HG02588 (cell line): ENCODE data around the gene SFXN1.

Experiments
- ATAC-seq: cut with Tn5 transposase; IDR thresholded peaks from one replicate; pipeline ENCODE4 v1.9.1; 2021; ENCODE audit warnings: mild to moderate bottlenecking, moderate library complexity; ENCODE audit not compliant: unreplicated experiment

Gene SFXN1

DNA sequence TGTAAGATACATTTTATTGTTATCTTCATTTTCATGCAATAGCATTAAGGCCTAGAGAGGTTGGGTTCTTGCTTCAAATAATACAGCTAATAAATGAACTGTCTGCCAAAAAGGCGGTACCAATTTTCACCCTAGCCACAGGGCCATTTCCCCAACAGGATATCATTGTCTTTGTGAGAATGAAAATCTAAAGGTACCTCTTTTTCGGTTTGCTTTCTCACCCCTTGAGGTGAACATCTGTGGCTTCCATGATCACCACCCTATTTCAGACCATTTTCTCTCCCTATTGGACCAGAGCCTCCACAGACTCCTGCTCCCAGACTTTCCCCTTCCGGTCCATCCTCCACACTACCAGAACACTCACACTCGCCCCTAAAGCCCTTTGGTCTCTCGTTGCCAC is 60.2 kb downstream of the SFXN1 start:
- ATAC-seq, result no peak

DNA sequence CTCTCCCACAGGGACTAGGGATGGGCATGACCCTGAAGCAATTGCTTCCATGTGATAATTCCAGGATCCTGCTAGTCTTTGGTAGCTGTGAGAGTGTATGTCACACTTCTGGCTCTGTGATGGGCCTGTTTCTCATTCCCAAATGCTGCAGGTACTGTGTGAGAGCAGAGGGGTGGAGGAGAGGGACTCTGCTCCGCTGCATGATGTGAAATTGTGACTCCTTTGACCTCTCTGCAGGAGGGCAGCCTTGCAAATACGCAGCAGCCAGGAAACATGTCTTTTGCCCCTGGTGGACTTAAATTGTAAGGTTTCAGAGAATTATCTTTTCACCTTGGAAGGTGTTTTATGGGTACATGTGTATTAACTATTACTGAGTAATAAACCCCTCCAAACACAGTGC is 61.6 kb downstream of the SFXN1 start:
- ATAC-seq, result no peak

DNA sequence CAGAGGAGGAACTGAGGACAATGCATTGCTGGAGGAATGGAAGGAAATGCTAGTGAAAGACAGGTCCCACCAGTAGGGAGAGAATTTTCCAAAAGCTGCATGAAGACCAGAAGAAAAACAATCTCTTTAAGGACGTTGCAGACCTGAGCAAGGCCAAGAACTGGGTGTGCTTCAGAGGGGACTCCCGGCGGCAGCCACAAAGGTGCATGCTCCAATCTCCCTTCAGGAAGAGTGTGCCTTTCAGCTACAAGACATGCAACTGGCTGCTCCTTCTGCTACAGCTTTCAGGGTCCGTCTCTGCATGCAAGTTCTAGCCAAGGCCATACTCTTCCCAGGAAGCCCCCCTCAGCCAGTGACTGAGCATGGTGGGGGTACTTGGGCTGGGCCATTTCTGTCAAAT is 62.9 kb downstream of the SFXN1 start:
- no peak for ATAC-seq

DNA sequence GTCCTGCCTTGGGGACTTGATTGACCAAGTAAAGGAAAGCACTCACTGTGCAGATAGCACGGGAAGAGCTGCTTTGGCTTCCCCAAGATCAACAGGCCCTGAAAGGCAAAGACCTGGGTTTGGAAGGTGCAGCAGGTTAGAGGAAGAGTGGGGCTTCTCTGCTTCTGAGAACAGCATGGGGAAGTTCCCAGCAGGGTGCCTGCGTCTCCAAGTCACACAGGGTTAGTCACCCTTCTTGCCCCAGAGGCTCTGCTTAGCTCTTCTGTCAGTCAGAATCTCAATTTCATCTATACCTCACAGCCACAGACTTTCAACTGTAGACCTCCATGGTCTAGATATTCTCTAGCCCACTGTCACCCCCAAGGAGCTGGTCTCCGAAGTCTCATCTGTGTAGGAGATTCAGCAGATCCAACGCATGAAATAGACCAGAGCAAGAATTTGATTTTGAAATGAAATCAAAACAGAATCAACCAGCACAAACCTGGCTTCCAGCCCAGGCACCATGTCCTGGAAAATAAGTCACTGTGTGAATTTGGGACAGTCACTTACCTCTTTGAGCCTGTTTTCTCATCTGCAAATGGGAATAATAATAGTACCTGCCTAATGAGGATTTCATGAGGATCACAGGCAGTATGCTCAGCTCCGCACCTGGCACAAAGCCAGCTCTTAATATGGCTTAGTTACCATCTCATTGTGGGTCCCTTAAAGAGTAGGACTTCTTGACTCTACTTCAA is 64.0 kb downstream of the SFXN1 start:
- ATAC-seq, result no peak

DNA sequence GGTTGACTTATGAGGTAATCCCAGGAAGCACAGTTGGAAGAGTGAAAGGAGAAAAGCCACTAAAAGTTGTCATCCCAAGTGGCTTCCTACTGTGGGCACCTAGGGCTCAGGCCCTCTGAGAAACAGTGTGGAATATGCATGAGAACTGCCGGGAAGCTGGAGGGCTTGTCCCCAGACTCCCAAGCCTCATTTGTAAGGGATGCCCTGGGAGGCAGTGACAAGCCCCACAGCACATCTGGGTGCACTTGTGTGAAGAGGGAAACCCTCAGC is 64.5 kb downstream of the SFXN1 start:
- no peak for ATAC-seq

DNA sequence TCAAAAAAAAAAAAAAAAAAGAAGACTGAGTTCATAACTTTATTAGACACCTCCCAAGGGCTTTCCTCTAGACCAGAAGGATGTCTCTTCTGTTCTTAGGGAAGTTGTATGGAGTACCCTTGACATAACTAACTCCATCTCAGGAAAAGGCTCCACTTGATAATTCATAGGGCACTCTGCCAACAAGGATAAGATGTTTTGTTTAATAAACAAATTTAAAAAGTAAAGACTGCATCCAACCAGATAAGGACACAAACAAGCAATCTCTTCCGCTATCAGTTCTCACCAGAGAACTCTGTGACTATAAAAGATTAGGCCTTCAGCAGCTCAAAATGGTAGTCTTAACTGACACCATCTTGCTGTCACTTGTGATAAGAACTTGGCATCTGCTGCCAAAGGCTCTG is 65.8 kb downstream of the SFXN1 start:
- no peak for ATAC-seq

DNA sequence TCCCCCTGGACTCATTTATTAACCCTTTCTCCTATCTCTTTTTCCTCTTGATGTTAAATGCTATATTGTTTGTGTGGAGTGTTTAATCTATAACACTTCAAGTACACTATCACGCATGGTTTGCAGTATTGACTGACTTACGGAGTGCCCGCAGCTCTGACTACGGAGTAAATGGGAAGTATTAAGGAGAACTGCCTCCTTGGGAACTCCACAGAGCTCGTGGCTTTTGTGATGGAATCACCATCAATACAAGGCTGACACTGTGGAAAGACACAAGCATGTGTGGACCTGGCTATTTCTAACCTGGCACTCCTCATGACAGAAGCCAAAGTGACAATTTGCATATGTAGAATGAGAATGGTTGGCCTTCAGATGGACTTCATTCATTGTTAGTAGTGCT is 66.2 kb downstream of the SFXN1 start:
- ATAC-seq, result no peak

DNA sequence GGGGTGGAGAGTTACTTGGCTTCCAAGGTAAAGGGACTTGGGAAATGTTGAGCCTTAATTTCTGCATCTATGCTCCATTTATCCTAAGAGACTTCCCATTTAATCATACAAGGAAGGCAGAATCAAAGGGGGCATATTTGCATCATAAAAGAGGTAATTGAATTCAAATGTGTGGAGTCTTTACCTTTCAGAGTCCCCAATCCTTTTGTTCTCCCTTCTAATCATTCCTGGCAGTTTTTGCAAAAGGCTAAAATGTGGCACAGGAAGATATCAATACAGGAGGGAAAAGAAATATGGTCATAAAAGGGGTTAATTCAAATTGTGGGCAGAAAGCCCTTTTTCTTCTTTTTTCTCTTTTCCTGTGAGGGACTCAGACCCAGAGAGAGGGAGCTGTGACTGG is 69.5 kb downstream of the SFXN1 start:
- no peak for ATAC-seq

DNA sequence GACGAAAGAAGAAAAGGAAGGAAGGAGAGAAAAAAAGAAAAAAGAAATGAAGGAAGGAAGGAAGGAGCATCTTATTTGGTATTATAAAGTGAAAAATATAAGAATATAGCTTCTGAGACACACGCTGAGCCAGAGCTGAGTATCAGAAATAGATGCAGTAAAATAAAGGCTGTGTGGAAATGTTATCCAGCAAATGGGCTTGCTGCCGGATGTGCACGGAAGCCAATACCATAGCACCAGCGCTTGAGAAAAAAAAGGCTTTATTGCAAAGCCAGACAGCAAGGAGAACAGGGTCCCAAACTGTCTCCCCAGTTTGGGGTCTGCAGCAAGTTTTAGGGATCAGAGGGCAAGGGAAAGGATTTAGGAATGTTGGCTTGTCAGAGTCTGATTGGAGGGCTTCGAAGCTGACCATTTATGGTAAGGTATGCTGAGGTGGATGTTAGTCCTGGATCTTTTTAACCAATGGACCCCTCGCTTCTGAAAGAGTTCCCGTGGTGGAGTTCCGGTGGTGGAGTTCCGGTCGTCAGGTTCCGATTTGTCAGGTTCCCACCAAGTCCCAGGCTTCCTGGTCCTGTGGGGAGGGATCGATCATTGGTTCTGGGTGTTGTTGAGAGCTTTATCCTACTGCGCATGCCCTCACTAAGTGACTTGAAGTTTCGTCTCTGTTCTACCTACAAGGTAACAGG is 70.4 kb downstream of the SFXN1 start:
- ATAC-seq, result no peak

DNA sequence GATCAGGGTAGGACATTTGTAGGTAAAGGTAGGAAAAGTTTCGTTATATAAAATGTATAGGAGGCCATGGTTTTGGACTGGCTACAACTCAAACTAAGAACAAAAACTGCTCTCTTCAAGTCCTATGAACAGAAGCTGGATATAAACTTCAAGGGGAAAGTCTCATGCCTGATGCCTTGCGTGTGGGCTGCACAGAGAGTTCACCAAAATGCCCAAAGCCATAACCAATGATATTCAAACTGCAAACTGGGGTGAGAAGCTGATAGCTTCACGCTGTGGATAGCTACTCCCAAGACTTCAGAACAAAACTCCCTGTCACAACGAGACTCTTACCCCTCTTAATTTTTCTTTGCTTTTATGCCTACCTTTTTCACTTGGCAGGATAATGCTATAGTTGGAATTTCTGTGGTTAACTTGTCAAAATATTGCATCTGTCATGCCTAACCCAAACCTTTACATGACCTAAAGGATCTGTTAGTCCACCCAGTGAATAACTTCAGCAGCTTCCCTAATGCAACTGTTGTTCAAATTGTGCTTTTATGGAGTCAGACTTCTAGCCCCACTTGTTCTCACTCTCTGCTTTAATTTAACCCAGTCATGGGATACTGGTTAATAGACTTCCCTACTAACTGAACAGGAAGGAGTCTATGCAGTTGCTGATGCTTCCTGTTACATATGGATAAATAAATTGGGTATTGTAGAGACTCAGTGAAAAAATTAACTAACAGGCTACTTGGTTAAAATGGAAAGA is 71.9 kb downstream of the SFXN1 start:
- ATAC-seq, result no peak

DNA sequence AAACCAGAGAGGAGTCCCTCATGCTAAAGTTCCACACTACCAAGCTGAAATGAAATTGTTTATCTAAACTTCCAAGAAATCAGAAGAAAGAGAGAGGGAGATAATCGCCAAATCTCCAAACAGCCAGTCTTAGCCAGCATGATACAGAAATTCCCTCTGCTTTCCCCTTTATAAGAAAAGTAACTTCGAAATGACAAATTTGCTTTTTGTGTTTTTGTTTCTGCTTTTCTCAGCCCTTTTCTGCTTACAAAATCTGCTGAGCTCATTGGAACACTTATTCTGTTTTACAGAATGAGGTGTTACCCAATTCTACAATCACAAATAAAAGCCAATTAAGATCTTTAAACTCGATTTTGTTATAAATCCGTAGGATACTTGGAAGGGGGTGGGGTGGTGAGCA is 72.9 kb downstream of the SFXN1 start:
- ATAC-seq, result no peak

DNA sequence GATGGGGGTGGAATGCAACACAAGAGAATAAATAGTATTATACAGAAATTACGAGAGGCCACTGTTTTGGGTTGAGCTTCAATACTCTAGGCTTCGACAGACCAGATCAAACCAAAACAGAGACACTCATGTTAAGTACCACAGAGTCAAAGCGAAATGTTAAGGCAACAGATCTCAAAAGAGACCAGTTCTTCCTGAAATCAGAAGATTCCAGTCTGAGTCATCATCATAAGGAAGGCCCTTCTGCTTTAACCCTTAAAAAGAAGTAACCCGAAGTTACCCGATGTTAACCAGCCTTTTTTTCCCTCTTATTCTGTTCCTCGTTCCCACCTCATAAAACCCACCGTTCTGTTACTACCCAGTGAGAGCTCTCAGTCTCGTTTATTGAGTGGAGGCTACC is 75.9 kb downstream of the SFXN1 start:
- no peak for ATAC-seq

DNA sequence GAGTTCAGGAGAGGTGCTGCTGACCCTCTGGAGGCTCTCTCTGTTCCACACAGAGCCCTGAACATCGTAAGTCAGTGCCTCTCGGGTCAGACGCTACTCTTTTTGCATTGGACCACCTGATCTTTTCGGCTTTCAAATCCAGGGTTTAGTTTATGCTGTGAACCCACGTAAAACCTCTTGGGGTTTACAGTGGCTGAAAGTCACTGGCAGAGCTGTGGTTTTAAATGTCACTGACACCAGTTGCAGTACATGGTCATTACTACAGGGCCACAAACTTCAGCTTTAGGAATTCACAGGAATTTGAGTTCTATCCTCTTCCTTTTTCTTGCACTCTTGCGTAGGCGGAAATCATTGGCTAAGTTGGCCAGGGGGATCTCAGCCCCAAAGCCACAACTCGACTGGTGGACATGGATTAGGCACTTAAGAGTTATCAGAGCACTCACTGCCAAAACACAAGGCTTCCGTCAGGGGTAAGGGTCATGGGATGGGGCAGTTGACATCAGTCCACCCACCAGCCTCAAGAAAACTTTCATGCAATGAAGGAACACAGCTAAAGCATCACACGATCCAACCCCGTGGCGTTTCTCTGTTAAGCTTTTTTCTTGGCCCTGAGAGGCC is 76.9 kb downstream of the SFXN1 start:
- ATAC-seq, result no peak

DNA sequence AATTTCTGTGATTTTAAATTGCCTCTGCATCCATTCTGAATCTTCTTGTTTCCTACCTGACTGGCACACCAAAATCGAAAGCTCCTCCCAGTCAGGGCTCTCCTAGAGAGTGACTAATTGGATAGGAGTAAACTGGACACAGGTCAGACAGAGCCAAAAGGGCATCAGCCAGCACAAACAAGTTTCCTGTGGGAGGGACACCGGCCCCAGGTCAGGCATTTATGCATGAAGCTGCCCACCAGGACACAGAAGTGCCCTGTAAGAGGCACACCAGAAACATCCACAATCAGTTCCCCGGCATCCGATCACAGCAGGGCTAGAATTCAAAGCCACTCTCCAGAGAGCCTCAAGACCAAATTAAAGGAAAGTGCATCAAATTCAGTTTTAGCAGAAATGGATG is 78.4 kb downstream of the SFXN1 start:
- no peak for ATAC-seq

DNA sequence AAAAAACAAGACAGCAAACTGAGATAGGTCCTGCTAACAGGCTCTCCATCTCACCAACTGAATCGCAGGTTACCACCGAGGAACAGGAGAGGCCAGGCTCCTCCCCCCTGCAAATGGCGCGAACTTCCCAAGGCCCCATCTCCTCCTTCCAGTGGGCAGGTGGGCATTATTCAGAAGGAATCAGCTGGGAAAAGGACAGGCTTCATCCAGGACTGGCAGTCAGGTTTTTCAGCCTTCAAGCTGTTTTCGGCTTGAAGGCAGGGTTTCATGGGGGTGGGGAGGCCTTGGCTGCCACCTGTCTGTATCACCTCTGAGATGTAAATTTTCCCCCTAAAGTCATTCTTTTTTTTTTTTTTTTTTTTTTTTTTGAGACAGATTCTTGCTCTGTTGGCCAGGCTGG is 79.4 kb downstream of the SFXN1 start:
- no peak for ATAC-seq

DNA sequence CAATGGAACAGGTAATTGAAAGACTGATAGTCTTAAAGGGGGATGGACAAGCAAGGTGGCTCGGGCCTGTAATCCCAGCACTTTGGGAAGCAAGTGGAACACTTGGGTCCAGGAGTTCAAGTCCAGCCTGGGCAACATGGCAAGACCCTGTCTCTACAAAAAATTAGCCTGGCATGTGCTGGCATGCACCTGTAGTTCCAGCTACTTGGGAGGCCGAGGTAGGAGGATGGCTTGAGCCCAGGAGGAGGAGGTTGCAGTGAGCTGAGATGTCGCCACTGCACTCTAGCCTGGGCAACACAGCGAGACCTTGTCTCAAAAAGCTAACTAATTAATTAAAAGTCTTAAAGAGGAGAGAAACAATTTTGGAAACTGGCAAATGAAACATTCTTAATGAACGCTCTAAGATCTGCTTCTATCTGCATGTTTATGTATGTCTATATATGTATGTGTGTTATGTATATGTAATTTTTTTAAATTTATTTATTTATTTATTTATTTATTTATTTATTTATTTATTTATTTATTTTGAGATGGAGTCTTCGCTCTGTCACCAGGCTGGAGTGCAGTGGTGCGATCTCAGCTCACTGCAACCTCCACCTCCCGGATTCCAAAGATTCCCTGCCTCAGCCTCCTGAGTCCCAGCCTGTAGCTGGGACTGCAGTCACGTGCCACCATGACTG is 80.6 kb downstream of the SFXN1 start:
- no peak for ATAC-seq

DNA sequence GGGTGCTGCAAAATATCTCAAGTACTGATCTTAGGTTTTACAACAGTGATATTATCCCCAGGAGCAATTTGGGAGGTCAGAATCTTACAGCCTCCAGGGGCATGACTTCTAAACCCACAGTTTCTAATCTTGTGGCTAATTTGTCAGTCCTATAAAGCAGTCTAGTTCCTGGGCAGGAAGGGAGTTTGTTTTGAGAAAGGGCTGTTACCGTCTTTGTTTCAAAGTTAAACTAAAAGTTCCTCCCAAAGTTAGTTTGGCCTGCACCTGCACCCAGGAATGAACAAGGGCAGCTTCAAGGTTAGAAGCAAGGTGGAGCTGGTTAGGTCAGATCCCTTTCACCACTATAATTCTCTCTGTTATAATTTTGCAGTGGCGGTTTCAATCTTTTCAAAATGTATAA is 81.7 kb downstream of the SFXN1 start:
- ATAC-seq, result no peak

DNA sequence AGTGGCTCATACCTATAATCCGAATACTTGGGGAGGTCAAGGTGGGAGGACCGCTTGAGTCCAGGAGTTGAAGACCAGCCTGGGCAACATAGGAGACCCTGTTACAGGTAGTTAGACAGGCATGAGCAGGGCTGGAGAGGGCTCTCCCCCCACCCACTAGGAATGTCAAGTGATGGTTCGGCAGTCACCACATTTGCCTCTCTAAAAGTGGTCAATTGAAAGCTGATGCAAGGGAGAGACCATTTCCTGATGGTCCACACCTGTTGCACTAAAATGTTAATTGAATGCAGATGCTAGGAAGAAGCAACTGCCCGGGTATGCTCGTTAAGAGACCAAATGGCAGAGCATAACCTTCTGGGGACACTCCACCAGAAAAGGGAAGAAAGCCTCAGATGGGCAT is 82.7 kb downstream of the SFXN1 start:
- no peak for ATAC-seq

DNA sequence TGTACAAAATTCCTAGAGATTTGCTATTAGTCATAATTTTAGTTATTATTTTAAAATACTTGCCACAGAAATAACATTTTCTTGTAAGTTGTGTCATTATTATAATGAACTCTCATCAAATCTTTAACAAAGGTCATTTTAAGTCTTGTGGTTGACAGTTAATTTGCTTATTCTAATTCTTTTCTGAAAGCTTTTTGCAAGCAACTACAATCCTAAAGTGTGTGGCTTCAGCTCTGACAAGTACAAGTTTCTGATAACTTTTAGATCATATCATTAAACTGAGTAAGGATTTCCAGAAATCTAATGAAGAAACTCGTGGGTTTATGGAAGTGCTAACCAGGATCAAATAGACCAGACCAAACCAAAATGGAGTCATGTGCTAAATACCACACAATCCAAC is 86.4 kb downstream of the SFXN1 start:
- ATAC-seq, result no peak

DNA sequence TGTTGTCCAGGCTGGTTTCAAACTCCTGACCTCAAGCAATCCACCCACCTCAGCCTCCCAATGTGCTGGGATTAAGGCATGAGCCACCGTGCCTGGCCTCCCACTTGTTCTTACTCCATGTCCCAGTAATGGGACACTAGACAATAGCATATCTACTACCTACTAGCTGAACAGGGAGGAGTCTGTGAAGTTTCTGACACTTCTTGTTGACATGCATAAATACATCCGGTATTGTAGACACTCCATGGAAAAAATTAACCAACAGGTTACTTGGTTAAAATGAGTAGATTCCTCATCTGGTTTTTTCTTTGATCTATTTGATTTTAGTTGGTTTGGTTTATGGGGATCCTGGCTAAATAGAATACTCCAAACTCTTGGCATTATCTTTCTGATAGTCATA is 88.3 kb downstream of the SFXN1 start:
- ATAC-seq, result no peak

DNA sequence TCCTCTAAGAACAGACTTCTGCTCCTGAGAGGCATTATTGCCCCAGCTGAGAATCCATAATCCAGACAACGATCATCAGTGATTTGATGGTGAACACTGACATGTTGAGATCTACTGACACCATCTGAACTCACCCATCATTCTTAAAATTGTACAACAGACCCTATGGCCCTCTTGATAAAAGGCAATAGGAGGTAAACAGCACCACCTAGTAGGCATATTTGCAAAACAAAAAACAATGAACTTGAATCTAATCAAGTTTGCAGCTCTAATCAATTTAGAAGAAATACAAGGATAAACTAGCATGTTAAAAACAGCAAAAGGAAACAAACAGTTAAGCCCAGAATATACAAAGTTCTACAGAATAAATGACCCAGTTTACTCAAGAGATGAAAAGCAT is 89.6 kb downstream of the SFXN1 start:
- no peak for ATAC-seq
